Activated naive CD8-positive, alpha-beta T cell (primary cell): ENCODE measurements around the gene SMPD3.
A peak's percentile ranks its signal among the peaks of the same experiment; 100 is the strongest.

Experiments
- H3K27ac Mint-ChIP-seq: one replicate; pipeline ENCODE4 v1.8.0; 2021; ENCODE audit warnings: mixed read lengths
- H3K27me3 Mint-ChIP-seq: one replicate; pipeline ENCODE4 v1.8.0; 2021; ENCODE audit warnings: mixed read lengths
- H3K36me3 Mint-ChIP-seq: one replicate; pipeline ENCODE4 v1.8.0; 2021; ENCODE audit warnings: mixed read lengths
- H3K4me1 Mint-ChIP-seq: one replicate; pipeline ENCODE4 v1.8.0; 2021; ENCODE audit warnings: low read depth, mixed read lengths
- H3K4me3 Mint-ChIP-seq: one replicate; pipeline ENCODE4 v1.8.0; 2021; ENCODE audit warnings: mild to moderate bottlenecking, mixed read lengths
- H3K9me3 Mint-ChIP-seq: one replicate; pipeline ENCODE4 v1.8.0; 2021; ENCODE audit warnings: low read depth, mixed read lengths

SMPD3 gene

GRCh38 chr16:68331879-68332410 lies 116.4 kb downstream of the SMPD3 start:
- Mint-ChIP-seq H3K27ac (no peak overlapping the region), H3K4me1 (peaks cover 15% of the 10 kb centered on the region), H3K4me3 (no peak overlapping the region), H3K9me3 (no peaks in the 10 kb centered on the region), H3K36me3 (peaks cover 18% of the 10 kb centered on the region), H3K27me3 (no peaks in the 10 kb centered on the region)

GRCh38 chr16:68328860-68329390 lies 119.4 kb downstream of the SMPD3 start:
- Mint-ChIP-seq H3K4me3 (no peak overlapping the region), H3K27me3 (no peaks in the 10 kb centered on the region), H3K36me3 (peaks cover 11% of the 10 kb centered on the region), H3K4me1 (peaks cover 15% of the 10 kb centered on the region), H3K27ac (no peak overlapping the region), H3K9me3 (no peaks in the 10 kb centered on the region)

- H3K36me3 Mint-ChIP-seq = peaks cover 11% of the 10 kb centered on the region
- H3K27ac Mint-ChIP-seq = no peak overlapping the region
- H3K4me3 Mint-ChIP-seq = no peak overlapping the region
- H3K4me1 Mint-ChIP-seq = peaks cover 15% of the 10 kb centered on the region
- H3K9me3 Mint-ChIP-seq = no peaks in the 10 kb centered on the region
- H3K27me3 Mint-ChIP-seq = no peaks in the 10 kb centered on the region
Observed at GRCh38 chr16:68328151-68328859, 120.0 kb downstream of the SMPD3 start.

GRCh38 chr16:68324780-68325357 lies 123.4 kb downstream of the SMPD3 start:
- Mint-ChIP-seq H3K4me3 (no peak overlapping the region), H3K27ac (no peak overlapping the region), H3K36me3 (peaks cover 6% of the 10 kb centered on the region), H3K9me3 (no peaks in the 10 kb centered on the region), H3K4me1 (peaks cover 14% of the 10 kb centered on the region), H3K27me3 (no peaks in the 10 kb centered on the region)

GRCh38 chr16:68324336-68324735 lies 124.0 kb downstream of the SMPD3 start:
- no peak overlapping the region for H3K4me3 Mint-ChIP-seq

GRCh38 chr16:68319185-68319908 lies 129.0 kb downstream of the SMPD3 start:
- peaks cover 32% of the 10 kb centered on the region for H3K4me1 Mint-ChIP-seq
- H3K27ac Mint-ChIP-seq = peak overlapping the region; percentile 83
- H3K9me3 Mint-ChIP-seq = no peaks in the 10 kb centered on the region
- H3K36me3 Mint-ChIP-seq = peaks cover 6% of the 10 kb centered on the region
- peak overlapping the region; percentile 4 for H3K4me3 Mint-ChIP-seq
- no peaks in the 10 kb centered on the region for H3K27me3 Mint-ChIP-seq

More at GRCh38 chr16:68324336-68324735, 124.0 kb downstream of the SMPD3 start:
- no peaks in the 10 kb centered on the region for H3K9me3 Mint-ChIP-seq
- H3K4me1 Mint-ChIP-seq = peaks cover 18% of the 10 kb centered on the region
- H3K27ac Mint-ChIP-seq = no peak overlapping the region
- H3K27me3 Mint-ChIP-seq = no peaks in the 10 kb centered on the region
- H3K36me3 Mint-ChIP-seq = peaks cover 6% of the 10 kb centered on the region

- peak overlapping the region; percentile 57 for H3K4me3 Mint-ChIP-seq
- peaks cover 43% of the 10 kb centered on the region for H3K4me1 Mint-ChIP-seq
- no peaks in the 10 kb centered on the region for H3K27me3 Mint-ChIP-seq
- H3K27ac Mint-ChIP-seq = peak overlapping the region; percentile 18
- H3K36me3 Mint-ChIP-seq = peaks cover 12% of the 10 kb centered on the region
- no peaks in the 10 kb centered on the region for H3K9me3 Mint-ChIP-seq
Observed at GRCh38 chr16:68313116-68313515, 135.2 kb downstream of the SMPD3 start.

GRCh38 chr16:68310774-68311511 lies 137.4 kb downstream of the SMPD3 start, which contains the start of the genes PRMT7 and SLC7A6OS:
TSS of gene PRMT7 (plus strand) at chr16:68311019. CDS start at chr16:68315980, 4,961 bp downstream.
TSS of gene SLC7A6OS (minus strand) at chr16:68310946. CDS start at chr16:68310926, 20 bp downstream.
- peak within 1 kb of the TSS; percentile 99 for H3K4me3 Mint-ChIP-seq
- H3K4me1 Mint-ChIP-seq = peaks cover 50% of the 10 kb centered on the region
- H3K27me3 Mint-ChIP-seq = no peaks in the 10 kb centered on the region
- H3K9me3 Mint-ChIP-seq = no peaks in the 10 kb centered on the region
- H3K27ac Mint-ChIP-seq = peak within 1 kb of the TSS; percentile 98
- peaks cover 13% of the 10 kb centered on the region for H3K36me3 Mint-ChIP-seq

GRCh38 chr16:68310437-68310773 lies 137.9 kb downstream of the SMPD3 start:
- no peaks in the 10 kb centered on the region for H3K9me3 Mint-ChIP-seq
- H3K4me3 Mint-ChIP-seq = peak overlapping the region; percentile 99
- peaks cover 10% of the 10 kb centered on the region for H3K36me3 Mint-ChIP-seq

GRCh38 chr16:68309799-68310198 lies 138.5 kb downstream of the SMPD3 start:
- H3K4me3 Mint-ChIP-seq = peak overlapping the region; percentile 99
- H3K36me3 Mint-ChIP-seq = peaks cover 10% of the 10 kb centered on the region
- H3K27me3 Mint-ChIP-seq = no peaks in the 10 kb centered on the region
- peaks cover 44% of the 10 kb centered on the region for H3K4me1 Mint-ChIP-seq
- H3K9me3 Mint-ChIP-seq = no peaks in the 10 kb centered on the region
- peak overlapping the region; percentile 98 for H3K27ac Mint-ChIP-seq

More at GRCh38 chr16:68310437-68310773, 137.9 kb downstream of the SMPD3 start:
- H3K4me1 Mint-ChIP-seq = peaks cover 47% of the 10 kb centered on the region
- H3K27me3 Mint-ChIP-seq = no peaks in the 10 kb centered on the region
- peak overlapping the region; percentile 98 for H3K27ac Mint-ChIP-seq
